Large intestine (tissue), 3 donors: ENCODE results near the gene PPY. TPM values are rescaled to one million over a fixed set of nuclear protein-coding genes. Genes with fewer than 3 reads are reported as not detected.
"Not testable (repeated sequence)": the region's sequence is repeated elsewhere in the genome, so short reads cannot be mapped to it uniquely, and the experiment has no call there.

Source experiments
- DNase-seq, 2 donors: peaks; one replicate each; pipeline versions ENCODE4 v3.0.0 to v3.0.0-alpha.2; 2013
- H3K27ac ChIP-seq: one replicate; pipeline ENCODE4 v1.5.1; 2013; ENCODE audit warnings: low read length
- H3K27me3 ChIP-seq: 2 replicates; pipeline ENCODE4 v1.6.1; 2013; ENCODE audit warnings: low read length; ENCODE audit not compliant: control insufficient read depth, insufficient read depth
- H3K36me3 ChIP-seq: 2 replicates; pipeline ENCODE4 v1.6.1; 2013; ENCODE audit warnings: low read length; ENCODE audit not compliant: control insufficient read depth, insufficient read depth
- H3K4me1 ChIP-seq: one replicate; pipeline ENCODE4 v1.6.1; 2013; ENCODE audit warnings: low read length; ENCODE audit not compliant: control insufficient read depth, insufficient read depth
- H3K4me3 ChIP-seq: one replicate; pipeline ENCODE4 v1.5.1; 2013; ENCODE audit warnings: low read length
- H3K9me3 ChIP-seq: one replicate; pipeline ENCODE4 v1.6.1; 2013; ENCODE audit warnings: mild to moderate bottlenecking, low read depth, low read length, moderate library complexity; ENCODE audit not compliant: control insufficient read depth
- WGBS: methylation state at CpG from one replicate; pipeline ENCODE4 v1.1.5; 2013; ENCODE audit warnings: low lambda C conversion rate; ENCODE audit not compliant: insufficient coverage; 5-methylcytosine and 5-hydroxymethylcytosine counted together
- polyA plus RNA-seq: library from polyadenylated mRNA; unstranded; fragments of 120-200 nt; gene quantifications from one replicate; pipeline ENCODE4 v1.2.1, GENCODE V29; 2013

The PPY gene
- polyA plus RNA-seq, 1 donor = 0.34 TPM

- Histone ChIP-seq H3K9me3 (no peaks in the 10 kb centered on the region), H3K4me1 (peaks cover 7% of the 10 kb centered on the region), H3K27me3 (peaks cover 60% of the 10 kb centered on the region), H3K4me3 (no peak overlapping the region), H3K36me3 (no peaks in the 10 kb centered on the region), H3K27ac (no peak overlapping the region)
- WGBS = 96% methylated on average over 3 of the region's 7 CpGs
- DNase-seq = no peak
Measured at GRCh38 chr17:43979011-43979410, 36.7 kb upstream of the PPY start.

DNA sequence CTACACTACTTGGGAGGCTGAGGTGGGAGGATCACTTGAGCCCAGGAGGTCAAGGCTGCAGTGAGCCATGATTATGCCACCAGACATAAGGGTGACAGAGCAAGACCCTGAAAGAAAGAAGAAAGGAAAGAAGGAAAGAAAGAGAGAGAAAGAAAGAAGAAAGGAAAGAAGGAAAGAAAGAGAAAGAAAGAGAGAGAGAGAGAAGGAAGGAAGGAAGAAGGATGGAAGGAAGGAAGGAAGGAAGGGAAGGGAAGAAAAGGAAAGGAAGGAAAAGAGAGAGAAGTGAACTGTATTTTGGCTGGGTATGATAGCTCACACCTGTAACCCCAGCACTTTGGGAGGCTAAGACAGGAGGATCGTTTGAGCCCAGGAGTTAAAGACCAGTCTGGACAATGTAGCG, 35.8 kb upstream of the PPY start:
- WGBS = no CpG with 5 or more reads among the region's 2 CpGs
- Histone ChIP-seq H3K36me3 (no peaks in the 10 kb centered on the region), H3K9me3 (no peaks in the 10 kb centered on the region), H3K4me1 (peaks cover under 1% of the 10 kb centered on the region), H3K27ac (no peak overlapping the region), H3K27me3 (peaks cover 51% of the 10 kb centered on the region), H3K4me3 (no peak overlapping the region)
- DNase-seq = no peak

DNA sequence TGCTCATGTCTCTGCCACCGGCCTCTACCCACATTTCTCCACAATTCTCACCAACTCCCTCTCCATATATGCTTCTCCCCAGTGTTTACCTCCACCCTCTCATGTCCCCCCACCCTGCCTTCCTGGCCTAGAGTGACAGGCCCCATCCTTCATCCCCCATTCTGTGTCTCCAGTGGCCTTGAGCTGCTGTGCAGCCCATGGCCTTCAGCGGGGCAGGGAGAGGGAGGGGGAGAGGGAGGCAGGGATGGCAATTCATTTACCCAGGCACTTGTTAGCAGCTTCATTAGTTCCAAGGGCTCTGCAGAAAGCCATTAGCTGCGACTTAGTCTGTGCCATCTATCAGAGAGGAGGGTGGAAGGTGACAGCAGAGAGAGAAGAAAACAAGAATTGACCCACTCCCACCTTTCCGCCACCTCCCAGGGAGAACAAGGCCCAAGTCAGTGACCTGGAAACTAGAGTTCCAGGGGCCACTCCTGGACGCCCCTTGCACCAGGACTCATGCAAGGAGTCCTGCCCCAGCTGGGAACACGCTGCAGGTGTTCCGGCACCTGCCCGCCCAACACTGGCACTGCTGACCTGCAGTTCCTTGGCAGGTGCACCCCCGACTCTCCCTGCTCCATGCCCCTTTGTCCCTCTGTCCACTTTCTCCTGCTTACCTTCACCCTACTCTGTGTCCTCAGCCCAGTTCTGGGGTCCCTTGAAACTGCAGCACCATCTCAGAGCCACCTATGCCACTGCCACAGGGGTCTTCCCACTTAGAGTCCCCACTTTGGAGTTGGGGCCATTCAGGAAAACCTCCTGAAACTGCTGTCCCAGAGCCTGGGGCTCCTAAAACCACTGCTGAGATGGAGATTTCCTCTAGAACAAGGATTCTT, 34.9 kb upstream of the PPY start:
- no peak for DNase-seq
- H3K27me3 ChIP-seq = peaks cover 42% of the 10 kb centered on the region
- H3K4me3 ChIP-seq = no peak overlapping the region
- no CpG with 5 or more reads among the region's 9 CpGs for WGBS
- H3K36me3 ChIP-seq = no peaks in the 10 kb centered on the region
- H3K9me3 ChIP-seq = no peaks in the 10 kb centered on the region
- H3K4me1 ChIP-seq = no peaks in the 10 kb centered on the region
- no peak overlapping the region for H3K27ac ChIP-seq

GRCh38 chr17:43975898-43976297, 33.6 kb upstream of the PPY start:
- Histone ChIP-seq H3K27me3 (peaks cover 30% of the 10 kb centered on the region), H3K4me1 (no peaks in the 10 kb centered on the region), H3K36me3 (no peaks in the 10 kb centered on the region), H3K4me3 (no peak overlapping the region), H3K27ac (no peak overlapping the region), H3K9me3 (no peaks in the 10 kb centered on the region)
- WGBS = 83% methylated on average over 5 of the region's 27 CpGs
- DNase-seq = no peak

DNA sequence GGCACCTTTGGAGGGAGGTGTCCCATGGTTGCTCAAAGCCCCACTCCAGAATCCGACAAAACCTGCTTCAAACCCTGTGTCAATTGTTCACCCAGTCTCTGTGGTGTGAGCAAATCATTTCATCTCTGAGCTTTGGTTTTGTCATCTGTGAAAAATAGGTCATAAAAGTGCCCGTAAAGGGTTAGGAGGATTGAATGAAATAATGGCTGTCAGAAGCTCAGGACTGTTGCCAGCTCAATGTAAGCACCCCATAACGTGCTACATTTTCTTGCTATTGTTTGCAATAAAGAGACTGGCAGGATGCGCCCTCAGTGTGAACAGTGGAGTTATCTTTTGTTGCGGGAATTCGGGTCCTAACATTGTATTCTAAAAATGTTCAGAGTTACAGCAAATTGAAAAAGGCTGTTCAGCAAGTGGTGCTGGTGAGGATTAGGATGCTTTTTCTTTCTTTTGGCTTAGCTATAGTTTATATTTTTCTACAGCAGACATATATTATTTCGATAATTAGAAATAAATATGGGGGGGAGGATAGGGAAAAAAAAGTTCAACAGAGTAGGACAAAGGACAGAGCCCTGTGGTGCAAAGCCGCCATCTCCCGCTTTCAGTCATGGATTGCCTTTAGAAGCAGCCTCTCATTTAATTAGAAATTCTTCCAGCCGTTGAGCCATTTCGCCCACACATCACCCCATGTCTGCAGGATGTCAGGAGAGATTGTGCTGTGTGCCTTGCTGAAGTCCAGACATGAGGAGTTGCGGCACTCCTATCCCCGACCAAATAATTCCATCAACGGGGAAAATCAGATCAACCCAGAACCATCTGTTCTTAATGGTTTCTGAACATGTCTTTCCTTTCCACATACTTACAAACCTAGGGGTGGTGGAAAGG, 32.3 kb upstream of the PPY start:
- no peak for DNase-seq
- H3K36me3 ChIP-seq = no peaks in the 10 kb centered on the region
- WGBS = 100% methylated on average over 1 of the region's 14 CpGs

GRCh38 chr17:43972444-43973212, 30.4 kb upstream of the PPY start:
- DNase-seq, H3K27me3 ChIP-seq, H3K27ac ChIP-seq, H3K9me3 ChIP-seq, H3K4me1 ChIP-seq, H3K36me3 ChIP-seq, H3K4me3 ChIP-seq: not testable (repeated sequence)
- WGBS = no CpG with 5 or more reads among the region's 22 CpGs

More for the DNA sequence above, 32.3 kb upstream of the PPY start:
- no peaks in the 10 kb centered on the region for H3K9me3 ChIP-seq
- H3K27me3 ChIP-seq = peaks cover 26% of the 10 kb centered on the region
- no peak overlapping the region for H3K4me3 ChIP-seq
- H3K27ac ChIP-seq = no peak overlapping the region
- no peaks in the 10 kb centered on the region for H3K4me1 ChIP-seq

DNA sequence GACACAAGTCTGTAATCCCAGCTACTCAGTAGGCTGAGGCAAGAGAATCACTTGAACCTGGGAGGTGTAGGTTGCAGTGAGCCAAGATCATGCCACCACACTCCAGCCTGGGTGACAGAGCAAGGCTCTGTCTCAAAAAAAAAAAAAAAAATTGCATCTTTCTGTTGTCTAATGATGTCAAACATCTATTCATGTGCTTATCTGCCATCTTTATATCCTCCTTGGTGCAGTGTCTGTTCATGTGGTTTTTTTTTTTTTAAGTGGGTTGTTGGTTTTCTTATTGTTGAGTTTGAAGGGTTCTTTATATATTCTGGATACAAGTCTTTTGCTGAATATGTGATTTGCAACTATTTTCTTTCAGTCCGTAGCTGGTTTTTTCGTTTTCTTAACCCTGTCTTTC, 29.2 kb upstream of the PPY start:
- DNase-seq, H3K36me3 ChIP-seq, H3K27ac ChIP-seq, H3K4me3 ChIP-seq, H3K9me3 ChIP-seq, H3K27me3 ChIP-seq, H3K4me1 ChIP-seq: not testable (repeated sequence)
- WGBS = 55% methylated on average over 2 of the region's 2 CpGs

DNA sequence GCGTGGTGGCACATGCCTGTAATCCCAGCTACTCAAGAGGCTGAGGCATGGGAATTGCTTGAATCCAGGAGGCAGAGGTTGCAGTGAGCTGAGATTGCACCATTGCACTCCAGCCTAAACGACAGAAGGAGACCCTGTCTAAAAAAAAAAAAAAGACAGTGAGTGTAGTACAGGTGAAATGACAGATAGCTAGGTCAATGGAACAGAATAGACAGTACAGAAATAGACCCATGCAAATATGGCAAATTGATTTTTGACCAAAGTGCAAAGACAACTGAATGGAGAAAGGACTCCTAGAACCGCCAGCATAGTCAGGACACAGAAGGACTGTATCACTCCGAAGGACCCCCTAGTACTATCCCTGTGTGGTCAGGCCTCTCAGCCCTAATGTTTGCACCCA, 28.1 kb upstream of the PPY start:
- H3K27ac ChIP-seq = no peak overlapping the region
- no peaks in the 10 kb centered on the region for H3K36me3 ChIP-seq
- peaks cover 4% of the 10 kb centered on the region for H3K27me3 ChIP-seq
- 80% methylated on average over 1 of the region's 4 CpGs for WGBS
- no peaks in the 10 kb centered on the region for H3K9me3 ChIP-seq
- DNase-seq = no peak
- H3K4me3 ChIP-seq = no peak overlapping the region
- H3K4me1 ChIP-seq = no peaks in the 10 kb centered on the region

GRCh38 chr17:43967251-43967875, 25.1 kb upstream of the PPY start:
- WGBS = no CpG with 5 or more reads among the region's 9 CpGs
- no peak for DNase-seq
- Histone ChIP-seq H3K27ac (no peak overlapping the region), H3K36me3 (no peaks in the 10 kb centered on the region), H3K4me3 (no peak overlapping the region), H3K27me3 (peaks cover 15% of the 10 kb centered on the region), H3K4me1 (no peaks in the 10 kb centered on the region), H3K9me3 (no peaks in the 10 kb centered on the region)

DNA sequence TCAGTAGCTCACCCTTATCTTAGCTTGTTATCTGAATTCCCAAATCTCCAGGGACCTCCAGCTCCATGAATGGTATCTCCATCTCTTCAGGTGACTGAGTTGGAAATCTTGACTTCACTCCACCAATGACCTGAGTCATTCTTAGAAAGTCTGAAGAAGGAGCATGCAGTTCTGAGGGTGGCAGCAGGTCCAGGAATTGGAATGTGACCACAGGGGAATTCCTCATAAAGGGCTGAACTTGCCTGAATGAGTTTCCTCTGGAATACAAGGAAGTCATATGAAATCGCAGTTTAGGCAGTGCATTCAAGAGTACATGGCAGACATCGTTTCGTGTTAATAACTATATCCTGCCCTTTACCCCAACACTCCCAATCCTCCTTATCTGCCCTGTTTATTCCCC, 24.0 kb upstream of the PPY start:
- H3K9me3 ChIP-seq = no peaks in the 10 kb centered on the region
- no CpG with 5 or more reads among the region's 3 CpGs for WGBS
- no peak overlapping the region for H3K27ac ChIP-seq
- no peaks in the 10 kb centered on the region for H3K4me1 ChIP-seq
- no peak overlapping the region for H3K4me3 ChIP-seq
- H3K27me3 ChIP-seq = peaks cover 15% of the 10 kb centered on the region
- H3K36me3 ChIP-seq = no peaks in the 10 kb centered on the region
- DNase-seq = no peak
